ENCODE measurements around the gene RACK1.

Gene RACK1

DNA sequence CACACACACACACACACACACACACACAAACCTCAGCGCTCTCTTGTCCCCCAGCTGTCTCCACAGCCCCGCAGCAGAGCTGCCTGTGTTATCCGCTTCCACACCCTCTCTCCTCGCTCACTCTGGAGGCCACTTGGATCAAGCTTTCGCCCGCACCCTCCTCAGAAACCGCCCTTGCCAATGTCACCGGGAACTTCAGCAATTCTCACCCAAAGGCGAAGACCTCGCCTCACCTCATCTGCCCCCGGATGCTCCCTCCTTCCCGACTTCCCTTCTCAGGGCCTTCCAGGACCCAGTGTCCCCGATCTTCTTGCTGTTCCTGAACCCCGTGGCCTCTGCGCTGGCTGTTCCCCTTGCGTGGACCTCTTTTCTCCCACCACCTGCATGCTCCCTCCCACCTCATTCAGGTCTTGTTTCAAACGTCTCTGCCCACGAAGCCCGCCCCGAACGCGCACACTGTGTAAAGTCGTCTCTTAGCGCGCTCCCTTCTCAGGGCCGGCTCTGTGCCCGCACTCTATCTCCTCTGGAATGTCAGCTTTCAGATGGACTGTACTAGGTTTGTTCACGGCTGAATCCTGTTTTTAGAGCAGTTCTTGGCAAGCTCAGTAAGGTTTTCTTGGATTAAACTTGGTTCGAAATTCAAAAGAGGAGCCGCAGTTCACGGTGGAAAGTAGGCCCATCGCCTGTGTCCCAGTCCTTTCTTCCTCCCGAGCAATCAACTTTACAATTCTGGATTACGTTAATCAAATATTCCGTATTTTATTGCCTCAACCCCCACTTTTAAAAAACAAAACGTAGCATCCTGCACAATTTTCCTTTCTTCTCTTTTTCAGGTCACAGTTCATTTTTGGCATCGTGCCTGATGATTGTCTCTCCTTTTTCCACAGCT lies 37.7 kb downstream of the RACK1 start:
- Histone ChIP-seq H3K27me3 (ENCODE audit: control insufficient read depth, insufficient read depth, low read length) (no peaks in the 10 kb centered on the region), H3K4me3 (ENCODE audit: low read depth, low read length) (peak overlapping the region; percentile 52), H3K9me3 (ENCODE audit: control insufficient read depth, low read length) (no peaks in the 10 kb centered on the region), H3K27ac (peak overlapping the region; percentile 79), H3K4me2 (ENCODE audit: low read length) (peak overlapping the region; percentile 73), H3K9ac (no peak overlapping the region), H3K4me1 (peaks cover 9% of the 10 kb centered on the region), H2AFZ (peak overlapping the region; percentile 90), H3K79me2 (no peaks in the 10 kb centered on the region), H3K36me3 (ENCODE audit: control insufficient read depth, insufficient read depth, low read length) (no peaks in the 10 kb centered on the region)
- TF ChIP-seq, protein P1, sequence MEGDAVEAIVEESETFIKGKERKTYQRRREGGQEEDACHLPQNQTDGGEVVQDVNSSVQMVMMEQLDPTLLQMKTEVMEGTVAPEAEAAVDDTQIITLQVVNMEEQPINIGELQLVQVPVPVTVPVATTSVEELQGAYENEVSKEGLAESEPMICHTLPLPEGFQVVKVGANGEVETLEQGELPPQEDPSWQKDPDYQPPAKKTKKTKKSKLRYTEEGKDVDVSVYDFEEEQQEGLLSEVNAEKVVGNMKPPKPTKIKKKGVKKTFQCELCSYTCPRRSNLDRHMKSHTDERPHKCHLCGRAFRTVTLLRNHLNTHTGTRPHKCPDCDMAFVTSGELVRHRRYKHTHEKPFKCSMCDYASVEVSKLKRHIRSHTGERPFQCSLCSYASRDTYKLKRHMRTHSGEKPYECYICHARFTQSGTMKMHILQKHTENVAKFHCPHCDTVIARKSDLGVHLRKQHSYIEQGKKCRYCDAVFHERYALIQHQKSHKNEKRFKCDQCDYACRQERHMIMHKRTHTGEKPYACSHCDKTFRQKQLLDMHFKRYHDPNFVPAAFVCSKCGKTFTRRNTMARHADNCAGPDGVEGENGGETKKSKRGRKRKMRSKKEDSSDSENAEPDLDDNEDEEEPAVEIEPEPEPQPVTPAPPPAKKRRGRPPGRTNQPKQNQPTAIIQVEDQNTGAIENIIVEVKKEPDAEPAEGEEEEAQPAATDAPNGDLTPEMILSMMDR (IDR thresholded peaks at IDR 0.05): no peak

DNA sequence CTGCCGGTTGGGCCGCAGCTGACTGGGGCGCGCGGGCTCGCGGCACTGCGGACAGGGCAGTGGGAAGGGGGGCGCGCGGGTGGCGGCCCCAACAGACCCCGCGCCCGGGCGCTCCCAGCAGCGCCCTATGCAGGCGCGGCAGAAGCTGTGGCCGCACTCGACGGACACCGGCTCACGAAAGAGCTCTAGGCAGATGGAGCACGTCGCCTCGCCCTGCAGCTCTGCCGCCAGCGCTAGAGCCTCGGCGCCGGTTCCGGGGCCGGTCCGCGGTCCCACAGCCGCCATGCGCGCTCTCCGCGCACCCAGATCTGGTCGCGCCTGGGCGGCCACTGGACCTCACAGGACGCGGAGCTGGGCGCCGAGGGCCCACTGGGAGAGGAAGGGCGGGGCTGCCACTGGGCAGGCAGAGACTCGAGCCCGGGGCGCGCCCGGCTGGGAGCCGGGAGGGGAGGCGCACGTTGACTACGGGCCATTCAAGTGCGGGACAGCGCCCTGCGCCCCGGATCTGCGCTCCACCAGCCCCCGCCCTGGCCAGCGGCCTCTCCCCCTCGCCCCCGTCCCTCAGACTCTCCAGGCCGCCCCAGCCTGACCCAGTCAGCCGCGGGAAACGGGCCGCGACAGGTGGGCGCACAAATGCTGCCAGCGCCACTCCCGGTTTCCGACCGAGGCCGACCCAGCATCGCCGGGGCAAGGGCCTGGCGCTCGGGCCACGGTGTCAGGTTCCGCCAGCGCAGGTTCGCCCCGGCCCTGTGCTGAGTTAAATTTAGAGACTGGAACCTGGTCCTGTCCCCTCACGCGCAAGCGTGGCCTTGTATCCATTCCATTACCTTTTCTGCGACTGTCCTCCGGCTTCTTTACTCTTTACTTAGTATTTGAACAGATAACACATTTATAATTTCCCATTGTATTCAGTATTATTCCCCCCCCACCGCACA lies 38.6 kb downstream of the RACK1 start, which contains the start of gene TRIM7:
Gene TRIM7 (minus strand): TSS at position 371 of the 935 bp plus-strand sequence. CDS start 86 bp downstream, at position 285.
- TF ChIP-seq, protein P1 (IDR thresholded peaks at IDR 0.05): no peak
- H3K9ac ChIP-seq: peak within 1 kb of the TSS; percentile 39
- H3K4me2 ChIP-seq (ENCODE audit: low read length): peak within 1 kb of the TSS; percentile 73
- H3K79me2 ChIP-seq: no peaks in the 10 kb centered on the region
- H3K4me1 ChIP-seq: peaks cover 9% of the 10 kb centered on the region
- H3K27me3 ChIP-seq (ENCODE audit: control insufficient read depth, insufficient read depth, low read length): no peaks in the 10 kb centered on the region
- peak within 1 kb of the TSS; percentile 79 for H3K27ac ChIP-seq
- no peaks in the 10 kb centered on the region for H3K36me3 ChIP-seq (ENCODE audit: control insufficient read depth, insufficient read depth, low read length)
- H3K4me3 ChIP-seq (ENCODE audit: low read depth, low read length): peak within 1 kb of the TSS; percentile 52
- H2AFZ ChIP-seq: peak within 1 kb of the TSS; percentile 90
- no peaks in the 10 kb centered on the region for H3K9me3 ChIP-seq (ENCODE audit: control insufficient read depth, low read length)

DNA sequence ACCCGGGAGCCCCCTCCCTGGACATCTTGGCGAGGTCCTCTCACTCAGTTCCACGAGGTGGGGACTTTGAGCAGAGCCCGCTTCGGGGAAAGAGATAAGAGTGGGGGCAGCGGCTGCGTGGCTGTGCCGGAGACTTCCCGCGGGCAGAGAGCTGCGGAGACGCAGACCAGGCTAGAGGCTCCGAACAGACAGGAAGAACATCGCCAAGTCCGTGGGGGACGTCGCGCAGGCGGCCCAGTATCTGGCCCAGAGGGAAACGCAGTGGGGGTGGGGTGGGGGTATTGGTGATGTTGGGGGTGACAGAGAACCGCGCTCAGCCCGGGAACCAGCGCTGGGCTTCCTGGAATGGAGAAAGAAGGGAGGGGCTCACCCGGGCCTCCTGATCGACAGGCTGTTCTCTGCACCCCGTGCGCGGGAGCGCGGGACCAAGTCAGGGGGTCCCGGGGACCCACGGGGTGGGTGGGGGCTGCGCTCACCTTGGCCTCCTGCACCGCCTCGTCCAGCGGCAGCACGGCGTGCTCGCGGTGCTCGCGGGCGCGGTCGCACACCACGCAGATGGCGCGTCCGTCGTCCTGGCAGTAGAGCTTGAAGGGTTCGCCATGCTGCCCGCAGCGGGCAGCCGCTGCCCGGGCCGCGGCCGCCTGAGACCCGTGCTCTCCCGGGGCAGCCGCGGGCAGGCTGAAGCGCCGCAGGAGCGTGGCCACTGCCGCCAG lies 39.4 kb downstream of the RACK1 start:
- no peaks in the 10 kb centered on the region for H3K27me3 ChIP-seq (ENCODE audit: control insufficient read depth, insufficient read depth, low read length)
- no peaks in the 10 kb centered on the region for H3K9me3 ChIP-seq (ENCODE audit: control insufficient read depth, low read length)
- peaks cover 16% of the 10 kb centered on the region for H3K4me1 ChIP-seq
- peak overlapping the region; percentile 52 for H3K4me3 ChIP-seq (ENCODE audit: low read depth, low read length)
- H2AFZ ChIP-seq: peak overlapping the region; percentile 90
- TF ChIP-seq, protein P1 (IDR thresholded peaks at IDR 0.05): no peak
- no peaks in the 10 kb centered on the region for H3K36me3 ChIP-seq (ENCODE audit: control insufficient read depth, insufficient read depth, low read length)
- no peak overlapping the region for H3K9ac ChIP-seq
- H3K27ac ChIP-seq: peak overlapping the region; percentile 79
- no peaks in the 10 kb centered on the region for H3K79me2 ChIP-seq
- H3K4me2 ChIP-seq (ENCODE audit: low read length): peak overlapping the region; percentile 73

GRCh38 chr5:181203777-181204112 lies 40.0 kb downstream of the RACK1 start:
- peak overlapping the region; percentile 73 for H3K4me2 ChIP-seq (ENCODE audit: low read length)
- peaks cover 20% of the 10 kb centered on the region for H3K4me1 ChIP-seq
- H3K79me2 ChIP-seq: no peaks in the 10 kb centered on the region
- no peak overlapping the region for H3K9ac ChIP-seq
- H3K27me3 ChIP-seq (ENCODE audit: control insufficient read depth, insufficient read depth, low read length): no peaks in the 10 kb centered on the region
- H2AFZ ChIP-seq: peak overlapping the region; percentile 90
- peak overlapping the region; percentile 43 for H3K4me3 ChIP-seq (ENCODE audit: low read depth, low read length)
- TF ChIP-seq, protein P1 (IDR thresholded peaks at IDR 0.05): no peak
- H3K9me3 ChIP-seq (ENCODE audit: control insufficient read depth, low read length): no peaks in the 10 kb centered on the region
- H3K36me3 ChIP-seq (ENCODE audit: control insufficient read depth, insufficient read depth, low read length): no peaks in the 10 kb centered on the region
- H3K27ac ChIP-seq: peak overlapping the region; percentile 79
